HepG2 (cell line): ENCODE measurements around the gene ZPR1. TPM values are rescaled to one million over a fixed set of nuclear protein-coding genes. Genes with fewer than 3 reads are reported as not detected.
A peak's percentile ranks its signal among the peaks of the same experiment; 100 is the strongest.

Experiments
- ATF7-NPFF ChIP-seq: sonication (generic); formaldehyde crosslinking; IDR thresholded peaks from 2 replicates; pipeline ENCODE4 v1.8.1; 2023; ENCODE audit warnings: mild to moderate bottlenecking, low read depth, missing genetic modification reagents, moderate library complexity
- JARID2 ChIP-seq: sonication (generic); formaldehyde crosslinking; IDR thresholded peaks from 2 replicates; pipeline ENCODE4 v1.8.1; 2023; ENCODE audit warnings: missing genetic modification reagents, inconsistent platforms; ENCODE audit not compliant: insufficient replicate concordance
- MED1 ChIP-seq: sonication (generic); formaldehyde crosslinking; IDR thresholded peaks from 2 replicates; pipeline ENCODE4 v1.4.0; 2020; ENCODE audit warnings: missing genetic modification reagents
- MYC ChIP-seq: sonication (generic); formaldehyde crosslinking; IDR thresholded peaks from 2 replicates; pipeline ENCODE4 v1.9.0; 2021; ENCODE audit warnings: missing genetic modification reagents, borderline replicate concordance
- NFIC ChIP-seq: IDR thresholded peaks from 2 replicates; pipeline ENCODE4 v1.6.1; 2012; ENCODE audit warnings: mild to moderate bottlenecking, low read length, inconsistent platforms
- PHF20 ChIP-seq: sonication (generic); formaldehyde crosslinking; IDR thresholded peaks from 2 replicates; pipeline ENCODE4 v1.5.0; 2020; ENCODE audit warnings: mild to moderate bottlenecking, missing genetic modification reagents
- PPARG ChIP-seq: conservative IDR thresholded peaks from 2 replicates; pipeline ENCODE4 v1.6.1; 2016; ENCODE audit warnings: missing biosample characterization, missing genetic modification reagents
- RARA ChIP-seq: IDR thresholded peaks from 2 replicates; pipeline ENCODE4 v1.6.1; 2016; ENCODE audit warnings: missing genetic modification reagents, missing compliant biosample characterization
- RFXAP ChIP-seq: sonication (generic); formaldehyde crosslinking; IDR thresholded peaks from 2 replicates; pipeline ENCODE4 v1.4.0; 2020; ENCODE audit warnings: missing genetic modification reagents, borderline replicate concordance
- SRF ChIP-seq: IDR thresholded peaks from 2 replicates; pipeline ENCODE4 v1.6.1; 2011; ENCODE audit warnings: mild to moderate bottlenecking, low read depth, low read length, moderate library complexity
- TBX2 ChIP-seq: sonication (generic); formaldehyde crosslinking; IDR thresholded peaks from 2 replicates; pipeline ENCODE4 v1.5.0; 2020; ENCODE audit warnings: missing genetic modification reagents, mild to moderate bottlenecking, borderline replicate concordance
- TFE3 ChIP-seq: IDR thresholded peaks from 2 replicates; pipeline ENCODE4 v1.6.1; 2016
- YEATS4 ChIP-seq: sonication (generic); formaldehyde crosslinking; IDR thresholded peaks from 2 replicates; pipeline ENCODE4 v1.4.0; 2020; ENCODE audit warnings: missing genetic modification reagents, borderline replicate concordance
- ZBTB20 ChIP-seq: sonication (generic); formaldehyde crosslinking; IDR thresholded peaks from 2 replicates; pipeline ENCODE4 v1.8.1; 2023; ENCODE audit warnings: missing genetic modification reagents, low read depth, mild to moderate bottlenecking, borderline replicate concordance
- ZBTB43 ChIP-seq: sonication (generic); formaldehyde crosslinking; conservative IDR thresholded peaks from 2 replicates; pipeline ENCODE4 v1.4.0; 2020; ENCODE audit warnings: missing genetic modification reagents
- ZNF547 ChIP-seq: sonication (generic); formaldehyde crosslinking; IDR thresholded peaks from 2 replicates; pipeline ENCODE4 v1.5.1; 2020; ENCODE audit warnings: mild to moderate bottlenecking, missing genetic modification reagents
- ZNF609 ChIP-seq: sonication (generic); formaldehyde crosslinking; IDR thresholded peaks from 2 replicates; pipeline ENCODE4 v1.4.0; 2020; ENCODE audit warnings: mild to moderate bottlenecking, missing genetic modification reagents, borderline replicate concordance
- ZNF781 ChIP-seq: sonication (generic); formaldehyde crosslinking; IDR thresholded peaks from 2 replicates; pipeline ENCODE4 v1.5.1; 2020; ENCODE audit warnings: borderline replicate concordance, mild to moderate bottlenecking, missing genetic modification reagents; ENCODE audit errors: not compliant biosample characterization
- polyA plus RNA-seq, 8 experiments: library from polyadenylated mRNA; depleted of rRNA in 3 of 8; stranded (reverse) in 7 of 8; unstranded in 1 of 8; fragments of >200 nt; fragmentation: Illumina TruSeq in 4 of 8; extraction: Trizol in 4 of 8; gene quantifications; 2 replicates each; pipeline versions ENCODE4 v1.2.1 to v1.2.3, GENCODE V29; 2011 to 2016; ENCODE audit warnings: low read depth in 4 of 8, missing spikeins in 1 of 8, mixed read lengths in 1 of 8; ENCODE audit not compliant: insufficient read depth in 1 of 8
- total RNA-seq, 5 experiments: library from RNA; depleted of rRNA; stranded (reverse); fragments of >200 nt; fragmentation: Illumina TruSeq; extraction: Trizol; gene quantifications; 2 replicates each; pipeline ENCODE4 v1.2.3, GENCODE V29; 2016; ENCODE audit warnings: low read depth in 1 of 5
- TF ChIP-seq, protein P1 (sequence below): sonication (generic); IDR thresholded peaks from 2 replicates; pipeline ENCODE4 v1.6.1; 2016; ENCODE audit warnings: low read depth, borderline replicate concordance

ZPR1 gene
- total and polyA plus RNA-seq, 2 of the 13 experiments (the other 11 are each of a cell fraction or from before 2014, with no cell fraction given), result 40.0 to 79.3 TPM

GRCh38 chr11:116792144-116792868, 4.5 kb upstream of the ZPR1 start (continued):
- peak; percentile 58; the same call in 1 of the 2 replicates for TF ChIP-seq ZNF609 (CRISPR knock-in tag)
- 0 out of 2 replicates have a peak, but pooled peaks have one; percentile 18 for TF ChIP-seq ATF7-NPFF (CRISPR knock-in tag)
- TF ChIP-seq, protein P1, sequence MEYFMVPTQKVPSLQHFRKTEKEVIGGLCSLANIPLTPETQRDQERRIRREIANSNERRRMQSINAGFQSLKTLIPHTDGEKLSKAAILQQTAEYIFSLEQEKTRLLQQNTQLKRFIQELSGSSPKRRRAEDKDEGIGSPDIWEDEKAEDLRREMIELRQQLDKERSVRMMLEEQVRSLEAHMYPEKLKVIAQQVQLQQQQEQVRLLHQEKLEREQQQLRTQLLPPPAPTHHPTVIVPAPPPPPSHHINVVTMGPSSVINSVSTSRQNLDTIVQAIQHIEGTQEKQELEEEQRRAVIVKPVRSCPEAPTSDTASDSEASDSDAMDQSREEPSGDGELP, result peak; percentile 55
- TF ChIP-seq ZBTB43, result no peak
- TF ChIP-seq ZNF781 (CRISPR knock-in tag), result no peak
- TF ChIP-seq RFXAP (CRISPR knock-in tag), result peak; percentile 28; the same call in 1 of the 2 replicates
- TF ChIP-seq MYC (CRISPR knock-in tag), result peak; percentile 76; the same call in 1 of the 2 replicates
- TF ChIP-seq ZBTB20 (CRISPR knock-in tag), result no peak; the same call in 1 of the 2 replicates
- TF ChIP-seq MED1 (CRISPR knock-in tag), result peak; percentile 88
- peak; percentile 76; the same call in 1 of the 2 replicates for TF ChIP-seq TFE3 (CRISPR knock-in tag)
- peak; percentile 21; the same call in 1 of the 2 replicates for TF ChIP-seq YEATS4 (CRISPR knock-in tag)
- no peak for TF ChIP-seq SRF
- TF ChIP-seq TBX2 (CRISPR knock-in tag), result peak; percentile 85
- no peak for TF ChIP-seq JARID2 (CRISPR knock-in tag)
- peak; percentile 92 for TF ChIP-seq RARA (CRISPR knock-in tag)
- 0 out of 2 replicates have a peak, but pooled peaks have one; percentile 52 for TF ChIP-seq ZNF547 (CRISPR knock-in tag)
- TF ChIP-seq NFIC, result 0 out of 2 replicates have a peak, but pooled peaks have one; percentile 67
- TF ChIP-seq PHF20 (CRISPR knock-in tag), result no peak
- peak; percentile 63 for TF ChIP-seq PPARG
